Measurements from ENCODE around the gene COL23A1.

GRCh38 chr5:178449163-178450070, 140.8 kb downstream of the COL23A1 start:
- no peak for TF ChIP-seq CTCF (IDR thresholded peaks at IDR 0.05)
- no peak for TF ChIP-seq POLR2A (IDR thresholded peaks at IDR 0.05)

Measured in lower leg skin (tissue), 3 donors.